ENCODE measurements around the gene SEMA5A. TPM values are rescaled to one million over a fixed set of nuclear protein-coding genes. Genes with fewer than 3 reads are reported as not detected.
A peak's percentile ranks its signal among the peaks of the same experiment; 100 is the strongest.
"Not testable (repeated sequence)": the region's sequence is repeated elsewhere in the genome, so short reads cannot be mapped to it uniquely, and the experiment has no call there.

The SEMA5A gene
- total RNA-seq, 1 donor from 2014 or later = 1.6 TPM

DNA sequence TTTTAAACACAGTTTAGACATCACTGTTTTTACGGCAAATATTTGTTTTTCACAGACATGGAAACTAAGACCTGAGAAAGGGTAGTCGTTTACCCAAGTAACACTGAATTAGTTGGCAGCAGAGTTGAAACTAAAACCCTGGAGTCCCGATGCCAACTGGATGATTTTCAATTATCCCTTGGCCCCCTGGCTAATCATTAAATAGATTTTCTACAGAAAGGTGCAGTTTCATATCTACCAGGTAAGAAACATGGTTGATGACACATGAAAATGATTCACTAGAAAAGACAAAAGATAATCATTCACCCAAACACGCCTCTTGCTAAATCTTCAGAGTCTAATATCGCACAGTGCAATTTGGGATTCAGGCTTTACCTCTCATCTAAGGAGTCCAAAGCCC, 136.9 kb downstream of the SEMA5A start:
- FAIRE-seq (no peak), DNase-seq (ENCODE audit: low read depth) (peak; percentile 61)
- TF ChIP-seq, protein P1, sequence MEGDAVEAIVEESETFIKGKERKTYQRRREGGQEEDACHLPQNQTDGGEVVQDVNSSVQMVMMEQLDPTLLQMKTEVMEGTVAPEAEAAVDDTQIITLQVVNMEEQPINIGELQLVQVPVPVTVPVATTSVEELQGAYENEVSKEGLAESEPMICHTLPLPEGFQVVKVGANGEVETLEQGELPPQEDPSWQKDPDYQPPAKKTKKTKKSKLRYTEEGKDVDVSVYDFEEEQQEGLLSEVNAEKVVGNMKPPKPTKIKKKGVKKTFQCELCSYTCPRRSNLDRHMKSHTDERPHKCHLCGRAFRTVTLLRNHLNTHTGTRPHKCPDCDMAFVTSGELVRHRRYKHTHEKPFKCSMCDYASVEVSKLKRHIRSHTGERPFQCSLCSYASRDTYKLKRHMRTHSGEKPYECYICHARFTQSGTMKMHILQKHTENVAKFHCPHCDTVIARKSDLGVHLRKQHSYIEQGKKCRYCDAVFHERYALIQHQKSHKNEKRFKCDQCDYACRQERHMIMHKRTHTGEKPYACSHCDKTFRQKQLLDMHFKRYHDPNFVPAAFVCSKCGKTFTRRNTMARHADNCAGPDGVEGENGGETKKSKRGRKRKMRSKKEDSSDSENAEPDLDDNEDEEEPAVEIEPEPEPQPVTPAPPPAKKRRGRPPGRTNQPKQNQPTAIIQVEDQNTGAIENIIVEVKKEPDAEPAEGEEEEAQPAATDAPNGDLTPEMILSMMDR (IDR thresholded peaks at IDR 0.05; ENCODE audit: insufficient read depth, low read length, severe bottlenecking) = no peak
- H3K27me3 ChIP-seq (ENCODE audit: control insufficient read depth, insufficient read depth, low read length) = no peaks in the 10 kb centered on the region
- no peaks in the 10 kb centered on the region for H3K36me3 ChIP-seq (ENCODE audit: control insufficient read depth, insufficient read depth, low read length)
- no peak overlapping the region for H3K4me3 ChIP-seq (ENCODE audit: low read depth, low read length)

DNA sequence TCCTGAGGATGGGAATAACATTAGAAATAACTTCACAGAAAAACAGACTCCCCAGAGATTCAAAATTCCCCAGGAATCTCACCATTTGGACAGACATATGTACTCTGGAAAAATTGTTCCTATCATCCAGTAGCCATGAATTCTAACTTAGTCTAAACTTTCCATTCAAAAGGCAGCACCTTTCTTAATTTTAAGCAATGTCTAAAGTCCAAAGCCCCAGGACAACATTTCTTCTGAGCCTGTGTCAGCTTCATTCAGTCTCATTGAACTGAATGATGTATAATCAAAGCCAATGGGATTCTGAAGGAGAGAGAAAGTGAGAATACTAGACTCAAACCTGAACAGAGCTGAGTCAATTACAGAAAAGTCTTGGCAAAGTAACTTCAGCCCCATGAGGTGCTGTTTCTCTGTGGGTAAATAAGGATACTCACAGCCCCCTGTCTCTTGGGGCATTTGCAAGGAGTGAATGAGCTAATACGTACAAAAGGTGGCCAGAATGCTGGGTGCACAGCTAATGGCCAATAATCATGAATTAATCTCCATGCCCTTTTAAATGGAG, 140.6 kb downstream of the SEMA5A start:
- DNase-seq (ENCODE audit: low read depth) (no peak), FAIRE-seq (no peak)
- Histone ChIP-seq H3K27me3 (ENCODE audit: control insufficient read depth, insufficient read depth, low read length) (no peaks in the 10 kb centered on the region), H3K4me3 (ENCODE audit: low read depth, low read length) (no peak overlapping the region), H3K36me3 (ENCODE audit: control insufficient read depth, insufficient read depth, low read length) (no peaks in the 10 kb centered on the region)
- TF ChIP-seq, protein P1 (IDR thresholded peaks at IDR 0.05; ENCODE audit: insufficient read depth, low read length, severe bottlenecking) = no peak

DNA sequence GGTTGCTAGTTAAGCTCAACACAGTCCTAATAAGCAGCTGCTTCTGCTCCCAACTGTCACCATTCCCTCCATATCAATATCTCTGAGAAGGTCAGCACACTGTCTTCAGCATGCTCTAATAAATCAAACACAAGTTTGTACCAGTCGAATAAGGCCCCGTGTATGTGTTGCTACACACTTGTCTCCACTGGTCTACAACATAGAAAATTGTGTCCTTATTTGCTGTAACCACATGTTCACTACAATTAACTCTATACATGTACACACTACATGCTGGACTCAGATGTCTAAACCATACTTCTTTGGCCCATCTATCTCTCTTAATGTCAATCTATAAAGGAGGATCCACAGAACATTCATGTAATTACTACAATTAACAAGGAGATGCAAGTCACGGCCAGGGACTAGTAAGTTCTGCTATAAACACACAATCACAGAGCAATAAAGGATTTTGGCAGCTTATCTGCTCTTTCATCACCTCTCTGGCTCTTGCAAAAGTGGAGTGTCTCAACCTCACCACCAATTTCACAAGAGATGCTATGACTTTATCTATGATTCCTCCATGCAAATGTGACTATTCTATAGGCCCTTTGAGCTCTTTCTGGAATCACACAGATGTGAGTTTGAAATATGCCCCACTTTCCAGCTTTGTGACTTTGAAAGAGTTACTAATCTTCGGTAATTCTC, 143.9 kb downstream of the SEMA5A start:
- TF ChIP-seq, protein P1 (IDR thresholded peaks at IDR 0.05; ENCODE audit: insufficient read depth, low read length, severe bottlenecking) = no peak
- FAIRE-seq (no peak), DNase-seq (ENCODE audit: low read depth) (peak; percentile 72)
- Histone ChIP-seq H3K27me3 (ENCODE audit: control insufficient read depth, insufficient read depth, low read length) (no peaks in the 10 kb centered on the region), H3K4me3 (ENCODE audit: low read depth, low read length) (no peak overlapping the region), H3K36me3 (ENCODE audit: control insufficient read depth, insufficient read depth, low read length) (no peaks in the 10 kb centered on the region)

DNA sequence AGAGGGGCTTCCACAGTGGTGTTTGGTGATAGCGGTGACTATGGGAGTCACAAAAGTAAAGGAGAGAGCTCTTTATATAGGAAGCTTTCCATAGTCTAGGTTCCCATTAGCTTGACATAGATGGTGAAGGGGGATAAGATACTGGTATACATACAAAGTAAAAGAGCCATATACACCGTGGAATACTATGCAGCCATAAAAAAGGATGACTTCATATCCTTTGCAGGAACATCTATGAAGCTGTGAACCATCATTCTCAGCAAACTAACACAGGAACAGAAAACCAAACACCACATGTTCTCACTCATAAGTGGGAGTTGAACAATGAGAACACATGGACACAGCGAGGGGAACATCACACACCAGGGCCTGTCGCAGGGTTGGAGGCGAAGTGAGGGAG, 146.1 kb downstream of the SEMA5A start:
- not testable (repeated sequence) for DNase-seq (ENCODE audit: low read depth); H3K4me3 ChIP-seq (ENCODE audit: low read depth, low read length); H3K36me3 ChIP-seq (ENCODE audit: control insufficient read depth, insufficient read depth, low read length); H3K27me3 ChIP-seq (ENCODE audit: control insufficient read depth, insufficient read depth, low read length); FAIRE-seq

- Histone ChIP-seq H3K36me3 (ENCODE audit: control insufficient read depth, insufficient read depth, low read length) (no peaks in the 10 kb centered on the region), H3K4me3 (ENCODE audit: low read depth, low read length) (no peak overlapping the region), H3K27me3 (ENCODE audit: control insufficient read depth, insufficient read depth, low read length) (no peaks in the 10 kb centered on the region)
- no peak for DNase-seq (ENCODE audit: low read depth)
- TF ChIP-seq, protein P1 (IDR thresholded peaks at IDR 0.05; ENCODE audit: insufficient read depth, low read length, severe bottlenecking) = no peak
- no peak for FAIRE-seq
These were observed 146.8 kb downstream of the SEMA5A start for GRCh38 chr5:9399094-9399493.

GRCh38 chr5:9398227-9398626, 147.6 kb downstream of the SEMA5A start:
- no peaks in the 10 kb centered on the region for H3K27me3 ChIP-seq (ENCODE audit: control insufficient read depth, insufficient read depth, low read length)
- FAIRE-seq (no peak), DNase-seq (ENCODE audit: low read depth) (no peak)
- no peak overlapping the region for H3K4me3 ChIP-seq (ENCODE audit: low read depth, low read length)
- no peaks in the 10 kb centered on the region for H3K36me3 ChIP-seq (ENCODE audit: control insufficient read depth, insufficient read depth, low read length)
- TF ChIP-seq, protein P1 (IDR thresholded peaks at IDR 0.05; ENCODE audit: insufficient read depth, low read length, severe bottlenecking) = no peak

Data from bronchial epithelial cell (primary cell).